ENCODE results near the gene OLFML2A.

OLFML2A gene

GRCh38 chr9:124808246-124808956 is 31.5 kb downstream of the OLFML2A start:
- no peak for TF ChIP-seq ZNF274 (IDR thresholded peaks at IDR 0.05; ENCODE audit: low read depth, low read length)

GRCh38 chr9:124809211-124809610 is 32.3 kb downstream of the OLFML2A start:
- H3K4me3 ChIP-seq (ENCODE audit: low read length), result no peak overlapping the region
- no peak for TF ChIP-seq ZNF274 (IDR thresholded peaks at IDR 0.05; ENCODE audit: low read depth, low read length)

More at GRCh38 chr9:124808246-124808956, 31.5 kb downstream of the OLFML2A start:
- H3K4me3 ChIP-seq (ENCODE audit: low read length), result no peak overlapping the region

GRCh38 chr9:124809741-124810500 is 33.0 kb downstream of the OLFML2A start:
- no peak for TF ChIP-seq ZNF274 (IDR thresholded peaks at IDR 0.05; ENCODE audit: low read depth, low read length)
- H3K4me3 ChIP-seq (ENCODE audit: low read length), result no peak overlapping the region

- TF ChIP-seq ZNF274 (IDR thresholded peaks at IDR 0.05; ENCODE audit: low read depth, low read length), result no peak
- H3K4me3 ChIP-seq (ENCODE audit: low read length), result no peak overlapping the region
Measured at GRCh38 chr9:124810663-124811355, 33.9 kb downstream of the OLFML2A start.

- no peak for TF ChIP-seq ZNF274 (IDR thresholded peaks at IDR 0.05; ENCODE audit: low read depth, low read length)
- H3K4me3 ChIP-seq (ENCODE audit: low read length), result no peak overlapping the region
Measured at GRCh38 chr9:124812441-124812876, 35.5 kb downstream of the OLFML2A start.

GRCh38 chr9:124813041-124813440 is 36.1 kb downstream of the OLFML2A start:
- no peak overlapping the region for H3K4me3 ChIP-seq (ENCODE audit: low read length)
- TF ChIP-seq ZNF274 (IDR thresholded peaks at IDR 0.05; ENCODE audit: low read depth, low read length), result no peak

GRCh38 chr9:124813501-124814163 is 36.7 kb downstream of the OLFML2A start:
- no peak overlapping the region for H3K4me3 ChIP-seq (ENCODE audit: low read length)
- TF ChIP-seq ZNF274 (IDR thresholded peaks at IDR 0.05; ENCODE audit: low read depth, low read length), result no peak

- TF ChIP-seq ZNF274 (IDR thresholded peaks at IDR 0.05; ENCODE audit: low read depth, low read length), result no peak
- H3K4me3 ChIP-seq (ENCODE audit: low read length), result no peak overlapping the region
Measured at GRCh38 chr9:124814164-124814535, 37.2 kb downstream of the OLFML2A start.

- TF ChIP-seq ZNF274 (IDR thresholded peaks at IDR 0.05; ENCODE audit: low read depth, low read length), result no peak
Measured at GRCh38 chr9:124815601-124816000, 38.7 kb downstream of the OLFML2A start.

GRCh38 chr9:124818431-124819281 is 41.7 kb downstream of the OLFML2A start:
- no peak for TF ChIP-seq ZNF274 (IDR thresholded peaks at IDR 0.05; ENCODE audit: low read depth, low read length)
- no peak overlapping the region for H3K4me3 ChIP-seq (ENCODE audit: low read length)

More at GRCh38 chr9:124815601-124816000, 38.7 kb downstream of the OLFML2A start:
- H3K4me3 ChIP-seq (ENCODE audit: low read length), result no peak overlapping the region

- no peak overlapping the region for H3K4me3 ChIP-seq (ENCODE audit: low read length)
- TF ChIP-seq ZNF274 (IDR thresholded peaks at IDR 0.05; ENCODE audit: low read depth, low read length), result no peak
Measured at GRCh38 chr9:124820698-124821623, 44.0 kb downstream of the OLFML2A start.

All from GM08714 (cell line).